CD4-positive, alpha-beta T cell (primary cell): ENCODE results near the gene MUC4. TPM values are rescaled to one million over a fixed set of nuclear protein-coding genes. Genes with fewer than 3 reads are reported as not detected.
A peak's percentile ranks its signal among the peaks of the same experiment; 100 is the strongest.
"Not testable (repeated sequence)": the region's sequence is repeated elsewhere in the genome, so short reads cannot be mapped to it uniquely, and the experiment has no call there.

Source experiments
- ATAC-seq: fragments of 200-7000 bp; cut with Tn5 transposase; one replicate; pipeline ENCODE4 v1.10.0; 2022; ENCODE audit warnings: mild to moderate bottlenecking; ENCODE audit not compliant: poor library complexity
- CTCF ChIA-PET: fragments of 350-600 bp; sonication (Branson Sonifier 250); formaldehyde crosslinking; loops from one replicate; lab custom pipeline; 2021; ENCODE audit warnings: antibody characterized with exemption, inconsistent platforms; lab: Charles Lee
- POLR2A ChIA-PET: fragments of 350-600 bp; sonication (Branson Sonifier 250); formaldehyde crosslinking; loops from one replicate; lab custom pipeline; 2021; ENCODE audit warnings: antibody characterized with exemption, inconsistent platforms; lab: Charles Lee
- DNase-seq, 14 experiments: peaks; one replicate each; pipeline ENCODE4 v3.0.0-alpha.2; 2013 to 2020; ENCODE audit warnings: mixed read lengths in 2 of 14
- H3K27ac ChIP-seq, 2 donors: one replicate each; pipeline versions ENCODE4 v1.5.1 to v1.7.0; 2013; ENCODE audit warnings: low read length in 2 of 2, low read depth in 1 of 2, mild to moderate bottlenecking in 1 of 2
- H3K27me3 ChIP-seq, 2 experiments: 1 replicate in 1 of 2; 2 replicates in 1 of 2; pipeline versions ENCODE4 v1.6.1 to v1.7.0; 2013; ENCODE audit warnings: low read length in 2 of 2, control low read depth in 1 of 2, mild to moderate bottlenecking in 1 of 2, moderate library complexity in 1 of 2; ENCODE audit not compliant: insufficient read depth in 2 of 2, control insufficient read depth in 1 of 2
- H3K36me3 ChIP-seq: one replicate; pipeline ENCODE4 v1.6.1; 2013; ENCODE audit warnings: low read length, control low read depth; ENCODE audit not compliant: insufficient read depth
- H3K4me1 ChIP-seq: one replicate; pipeline ENCODE4 v1.6.1; 2013; ENCODE audit warnings: low read length, control low read depth; ENCODE audit not compliant: insufficient read depth
- H3K4me3 ChIP-seq: one replicate; pipeline ENCODE4 v1.5.1; 2013; ENCODE audit warnings: mild to moderate bottlenecking, low read length, moderate library complexity
- H3K9me3 ChIP-seq, 2 experiments: 1 replicate in 1 of 2; 2 replicates in 1 of 2; pipeline versions ENCODE4 v1.6.1 to v1.7.0; 2013; ENCODE audit warnings: low read length in 2 of 2, mild to moderate bottlenecking in 2 of 2, control low read depth in 1 of 2, moderate library complexity in 1 of 2; ENCODE audit not compliant: control insufficient read depth in 1 of 2, insufficient read depth in 1 of 2
- H3K27ac Mint-ChIP-seq: one replicate; pipeline ENCODE4 v1.8.0; 2020; ENCODE audit warnings: mixed read lengths
- H3K27me3 Mint-ChIP-seq: one replicate; pipeline ENCODE4 v1.8.0; 2021; ENCODE audit warnings: mixed read lengths
- H3K36me3 Mint-ChIP-seq: one replicate; pipeline ENCODE4 v1.8.0; 2021; ENCODE audit warnings: low read depth, mixed read lengths
- H3K4me1 Mint-ChIP-seq: one replicate; pipeline ENCODE4 v1.8.0; 2021; ENCODE audit warnings: low read depth, mixed read lengths
- H3K4me3 Mint-ChIP-seq: one replicate; pipeline ENCODE4 v1.8.0; 2020; ENCODE audit warnings: mild to moderate bottlenecking, mixed read lengths
- H3K9me3 Mint-ChIP-seq: one replicate; pipeline ENCODE4 v1.8.0; 2020; ENCODE audit warnings: mixed read lengths
- intact Hi-C, 2 experiments: fragments of 100-400 bp; cut with DNase I in 1 of 2; cut with micrococcal nuclease in 1 of 2; formaldehyde crosslinking; loops; one replicate each; pipeline versions ENCODE4 v1.15.1 to v1.9.0; 2023 to 2025; cut with DNase I, micrococcal nuclease
- total RNA-seq, 174 experiments: library from RNA in 2 of 174; stranded (reverse) in 2 of 174; gene quantifications; one replicate each; pipeline ENCODE4 v1.2.3 and lab custom pipeline; 2021 to 2026
- TF ChIP-seq, protein P1 (sequence below): fragments of 200-600 bp; IDR thresholded peaks from one replicate; pipeline ENCODE4 v1.8.0; 2022; ENCODE audit warnings: antibody characterized with exemption, mild to moderate bottlenecking

MUC4 gene
- total RNA-seq, 2 experiments from 2014 or later: not detected

DNA sequence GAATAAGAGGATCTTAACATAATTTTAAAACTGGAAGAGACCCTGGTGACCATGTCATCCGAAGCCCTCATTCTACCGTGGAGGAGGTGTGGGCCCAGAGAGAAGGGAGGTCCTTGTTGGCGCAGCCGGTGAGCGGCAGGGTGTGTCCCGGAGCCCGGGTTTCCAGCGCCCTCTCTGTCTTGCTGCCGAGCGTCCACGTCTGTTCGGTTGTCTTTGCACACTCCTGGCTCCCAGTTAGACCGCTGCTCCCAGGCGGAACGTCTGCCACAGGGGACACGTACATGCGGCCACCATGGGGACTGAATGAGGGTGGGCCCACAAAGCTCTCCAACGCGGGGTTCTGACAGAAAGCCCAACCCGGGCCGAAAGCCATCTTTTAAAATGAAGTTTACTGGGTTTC is 6.6 kb upstream of the MUC4 start:
- ChIA-PET POLR2A (no interaction called here), CTCF (no interaction called here)
- Mint-ChIP-seq H3K4me3 (no peak overlapping the region), H3K4me1 (no peaks in the 10 kb centered on the region), H3K27me3 (no peaks in the 10 kb centered on the region), H3K9me3 (no peaks in the 10 kb centered on the region), H3K27ac (no peak overlapping the region), H3K36me3 (no peaks in the 10 kb centered on the region)
- TF ChIP-seq, protein P1, sequence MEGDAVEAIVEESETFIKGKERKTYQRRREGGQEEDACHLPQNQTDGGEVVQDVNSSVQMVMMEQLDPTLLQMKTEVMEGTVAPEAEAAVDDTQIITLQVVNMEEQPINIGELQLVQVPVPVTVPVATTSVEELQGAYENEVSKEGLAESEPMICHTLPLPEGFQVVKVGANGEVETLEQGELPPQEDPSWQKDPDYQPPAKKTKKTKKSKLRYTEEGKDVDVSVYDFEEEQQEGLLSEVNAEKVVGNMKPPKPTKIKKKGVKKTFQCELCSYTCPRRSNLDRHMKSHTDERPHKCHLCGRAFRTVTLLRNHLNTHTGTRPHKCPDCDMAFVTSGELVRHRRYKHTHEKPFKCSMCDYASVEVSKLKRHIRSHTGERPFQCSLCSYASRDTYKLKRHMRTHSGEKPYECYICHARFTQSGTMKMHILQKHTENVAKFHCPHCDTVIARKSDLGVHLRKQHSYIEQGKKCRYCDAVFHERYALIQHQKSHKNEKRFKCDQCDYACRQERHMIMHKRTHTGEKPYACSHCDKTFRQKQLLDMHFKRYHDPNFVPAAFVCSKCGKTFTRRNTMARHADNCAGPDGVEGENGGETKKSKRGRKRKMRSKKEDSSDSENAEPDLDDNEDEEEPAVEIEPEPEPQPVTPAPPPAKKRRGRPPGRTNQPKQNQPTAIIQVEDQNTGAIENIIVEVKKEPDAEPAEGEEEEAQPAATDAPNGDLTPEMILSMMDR: no peak
- no peak for ATAC-seq
- intact Hi-C loops: no loop called here
- Histone ChIP-seq H3K4me1 (no peaks in the 10 kb centered on the region), H3K9me3 (peaks cover 0 to 17% of the 10 kb centered on the region in 2 experiments), H3K4me3 (no peak overlapping the region), H3K27me3 (no peaks in the 10 kb centered on the region), H3K27ac (no peak overlapping the region), H3K36me3 (no peaks in the 10 kb centered on the region)
- DNase-seq: peak in 1 of 14 experiments; percentile 2

DNA sequence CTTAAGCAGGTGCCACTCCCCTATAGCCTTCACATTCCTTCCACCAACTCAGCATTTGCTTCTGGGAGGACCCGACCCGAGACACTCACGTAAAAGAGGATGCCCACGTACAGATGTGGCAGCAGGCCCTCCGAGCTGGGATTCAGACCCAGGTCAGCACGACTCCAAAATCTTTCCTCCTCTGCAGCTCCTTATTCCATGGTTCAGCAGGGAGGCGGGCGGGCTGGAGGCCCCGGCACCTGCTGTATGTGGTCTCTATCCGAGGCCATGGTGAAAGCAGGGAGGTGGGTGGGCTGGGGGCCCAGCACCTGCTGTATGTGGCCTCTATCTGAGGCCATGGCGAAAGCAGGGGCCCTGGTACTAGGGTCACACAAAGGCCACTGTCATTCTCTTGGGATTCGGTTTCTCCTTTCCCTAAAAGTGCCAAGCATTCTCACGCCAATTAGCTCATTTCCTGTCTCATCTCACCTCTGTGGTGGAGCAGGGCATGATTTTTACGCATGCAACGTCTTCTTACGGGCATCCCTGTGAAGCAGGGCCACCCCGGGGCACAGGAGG is 5.9 kb upstream of the MUC4 start:
- H3K4me1 Mint-ChIP-seq: no peaks in the 10 kb centered on the region
- no peak overlapping the region for H3K27ac ChIP-seq
- DNase-seq (no peak), ATAC-seq (no peak)
- peaks cover 0 to 17% of the 10 kb centered on the region in 2 experiments for H3K9me3 ChIP-seq
- no peak overlapping the region for H3K4me3 Mint-ChIP-seq
- intact Hi-C loops: no loop called here
- ChIA-PET POLR2A (no interaction called here), CTCF (no interaction called here)
- H3K4me1 ChIP-seq: no peaks in the 10 kb centered on the region
- H3K27me3 ChIP-seq: no peaks in the 10 kb centered on the region
- no peaks in the 10 kb centered on the region for H3K36me3 ChIP-seq
- H3K27me3 Mint-ChIP-seq: no peaks in the 10 kb centered on the region
- no peak overlapping the region for H3K4me3 ChIP-seq
- TF ChIP-seq, protein P1: no peak
- H3K27ac Mint-ChIP-seq: no peak overlapping the region
- H3K36me3 Mint-ChIP-seq: no peaks in the 10 kb centered on the region
- no peaks in the 10 kb centered on the region for H3K9me3 Mint-ChIP-seq

DNA sequence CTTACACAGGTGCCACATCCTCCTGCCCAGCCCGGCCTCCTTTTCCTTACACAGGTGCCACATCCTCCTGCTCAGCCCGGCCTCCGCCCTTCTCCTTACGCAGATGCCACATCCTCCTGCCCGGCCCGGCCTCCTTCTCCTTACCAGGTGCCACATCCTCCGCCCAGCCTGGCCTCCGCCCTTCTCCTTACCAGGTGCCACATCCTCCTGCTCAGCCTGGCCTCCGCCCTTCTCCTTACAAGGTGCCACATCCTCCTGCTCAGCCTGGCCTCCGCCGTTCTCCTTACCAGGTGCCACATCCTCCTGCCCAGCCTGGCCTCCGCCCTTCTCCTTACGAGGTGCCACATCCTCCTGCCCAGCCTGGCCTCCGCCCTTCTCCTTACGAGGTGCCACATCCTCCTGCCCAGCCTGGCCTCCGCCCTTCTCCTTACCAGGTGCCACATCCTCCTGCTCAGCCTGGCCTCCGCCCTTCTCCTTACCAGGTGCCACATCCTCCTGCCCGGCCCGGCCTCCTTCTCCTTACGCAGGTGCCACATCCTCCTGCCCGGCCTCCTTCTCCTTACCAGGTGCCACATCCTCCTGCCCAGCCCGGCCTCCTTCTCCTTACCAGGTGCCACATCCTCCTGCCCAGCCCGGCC is 4.7 kb upstream of the MUC4 start:
- H3K27me3 Mint-ChIP-seq, CTCF ChIA-PET, H3K27ac ChIP-seq, H3K4me1 Mint-ChIP-seq, H3K4me1 ChIP-seq, H3K36me3 ChIP-seq, H3K27ac Mint-ChIP-seq, ATAC-seq, intact Hi-C loops, H3K4me3 ChIP-seq, H3K4me3 Mint-ChIP-seq, POLR2A ChIA-PET, H3K9me3 Mint-ChIP-seq, H3K27me3 ChIP-seq, H3K36me3 Mint-ChIP-seq: not testable (repeated sequence)
- peak in 1 of 14 experiments; percentile 11 for DNase-seq
- peaks cover 0 to 17% of the 10 kb centered on the region in 2 experiments for H3K9me3 ChIP-seq
